OCI-LY7 (cell line): ENCODE measurements around the gene PTPN18. TPM values are rescaled to one million over a fixed set of nuclear protein-coding genes. Genes with fewer than 3 reads are reported as not detected.

Experiments
- BruUV-seq: library from RNA; stranded (reverse); fragments of 400-500 nt; replicated peaks from 2 replicates; lab custom pipeline; 2021; lab: Mats Ljungman, UMichigan
- CTCF ChIA-PET: fragments of 300-600 bp; sonication (Branson Sonifier 250); formaldehyde crosslinking; loops from one replicate; lab custom pipeline; 2022; ENCODE audit warnings: antibody characterized with exemption; ENCODE audit not compliant: unreplicated experiment; lab: Charles Lee
- POLR2A ChIA-PET: fragments of 300-600 bp; sonication (Branson Sonifier 250); formaldehyde crosslinking; loops from one replicate; lab custom pipeline; 2022; ENCODE audit warnings: antibody characterized with exemption; lab: Charles Lee
- DNase-seq: peaks from one replicate; pipeline ENCODE4 v3.0.0-alpha.2; 2015; ENCODE audit warnings: low spot score
- H2AFZ ChIP-seq: fragments of 200-600 bp; sonication (generic), shearing (Covaris generic); 2 replicates; pipeline ENCODE4 v1.6.1; 2014; ENCODE audit warnings: mild to moderate bottlenecking, antibody characterized with exemption, low read length, moderate library complexity
- H3K27ac ChIP-seq: fragments of 200-600 bp; sonication (generic); 2 replicates; pipeline ENCODE4 v1.5.1; 2014; ENCODE audit warnings: mixed run types, low read depth, mild to moderate bottlenecking, moderate library complexity, low read length, inconsistent platforms; ENCODE audit not compliant: poor library complexity, severe bottlenecking
- H3K36me3 ChIP-seq: fragments of 200-600 bp; sonication (generic); 2 replicates; pipeline ENCODE4 v1.6.1; 2014; ENCODE audit warnings: mild to moderate bottlenecking, antibody characterized with exemption, low read length, moderate library complexity, mixed read lengths; ENCODE audit not compliant: insufficient read depth
- H3K4me1 ChIP-seq: fragments of 200-600 bp; sonication (generic); 2 replicates; pipeline ENCODE4 v1.5.1; 2014; ENCODE audit warnings: mild to moderate bottlenecking, low read length; ENCODE audit not compliant: insufficient read depth, poor library complexity, severe bottlenecking
- H3K4me2 ChIP-seq: fragments of 200-600 bp; sonication (generic); 2 replicates; pipeline ENCODE4 v1.6.1; 2014; ENCODE audit warnings: mild to moderate bottlenecking, low read length
- H3K4me3 ChIP-seq: fragments of 200-600 bp; sonication (generic); 2 replicates; pipeline ENCODE4 v1.5.1; 2014; ENCODE audit warnings: mild to moderate bottlenecking, low read depth, low read length; ENCODE audit not compliant: poor library complexity, severe bottlenecking
- H3K79me2 ChIP-seq: fragments of 200-600 bp; sonication (generic); 2 replicates; pipeline ENCODE4 v1.6.1; 2016; ENCODE audit warnings: low read depth, mild to moderate bottlenecking, low read length, moderate library complexity, mixed read lengths; ENCODE audit not compliant: insufficient read depth
- H3K9me2 ChIP-seq: fragments of 200-600 bp; sonication (generic); 2 replicates; pipeline ENCODE4 v1.6.1; 2016; ENCODE audit warnings: mild to moderate bottlenecking, low read length, mixed read lengths; ENCODE audit not compliant: insufficient read depth
- H3K9me3 ChIP-seq: fragments of 200-600 bp; sonication (generic); 2 replicates; pipeline ENCODE4 v1.6.1; 2014; ENCODE audit warnings: mild to moderate bottlenecking, mixed run types, low read length, mixed read lengths
- H4K20me1 ChIP-seq: fragments of 200-600 bp; sonication (generic); 2 replicates; pipeline ENCODE4 v1.6.1; 2014; ENCODE audit warnings: mild to moderate bottlenecking, antibody characterized with exemption, low read length, moderate library complexity, mixed read lengths; ENCODE audit not compliant: insufficient read depth
- CTCF ChIP-seq: fragments of 200-600 bp; sonication (generic); conservative IDR thresholded peaks from 2 replicates; pipeline ENCODE4 v1.5.1; 2014; ENCODE audit warnings: mild to moderate bottlenecking, antibody characterized with exemption, low read length, moderate library complexity, mixed read lengths
- EZH2phosphoT487 ChIP-seq: fragments of 200-600 bp; sonication (generic); IDR thresholded peaks from 2 replicates; pipeline ENCODE4 v1.6.1; 2018; ENCODE audit warnings: low read depth, borderline replicate concordance, mild to moderate bottlenecking, mixed run types, antibody characterized with exemption, low read length, moderate library complexity, mixed read lengths
- intact Hi-C: fragments of 100-400 bp; cut with micrococcal nuclease; formaldehyde crosslinking; loops from one replicate; pipeline ENCODE4 v1.10.0; 2022; ENCODE audit not compliant: unreplicated experiment
- total RNA-seq, 2 experiments: library from RNA; depleted of rRNA in 1 of 2; stranded (reverse); fragments of >200 nt in 1 of 2; shearing (Covaris generic) in 1 of 2; gene quantifications; 2 replicates each; pipeline ENCODE4 v1.2.3, GENCODE V29; 2014 to 2022

Gene PTPN18
- total RNA-seq, 2 experiments from 2014 or later, result 96.6 to 309 TPM

DNA sequence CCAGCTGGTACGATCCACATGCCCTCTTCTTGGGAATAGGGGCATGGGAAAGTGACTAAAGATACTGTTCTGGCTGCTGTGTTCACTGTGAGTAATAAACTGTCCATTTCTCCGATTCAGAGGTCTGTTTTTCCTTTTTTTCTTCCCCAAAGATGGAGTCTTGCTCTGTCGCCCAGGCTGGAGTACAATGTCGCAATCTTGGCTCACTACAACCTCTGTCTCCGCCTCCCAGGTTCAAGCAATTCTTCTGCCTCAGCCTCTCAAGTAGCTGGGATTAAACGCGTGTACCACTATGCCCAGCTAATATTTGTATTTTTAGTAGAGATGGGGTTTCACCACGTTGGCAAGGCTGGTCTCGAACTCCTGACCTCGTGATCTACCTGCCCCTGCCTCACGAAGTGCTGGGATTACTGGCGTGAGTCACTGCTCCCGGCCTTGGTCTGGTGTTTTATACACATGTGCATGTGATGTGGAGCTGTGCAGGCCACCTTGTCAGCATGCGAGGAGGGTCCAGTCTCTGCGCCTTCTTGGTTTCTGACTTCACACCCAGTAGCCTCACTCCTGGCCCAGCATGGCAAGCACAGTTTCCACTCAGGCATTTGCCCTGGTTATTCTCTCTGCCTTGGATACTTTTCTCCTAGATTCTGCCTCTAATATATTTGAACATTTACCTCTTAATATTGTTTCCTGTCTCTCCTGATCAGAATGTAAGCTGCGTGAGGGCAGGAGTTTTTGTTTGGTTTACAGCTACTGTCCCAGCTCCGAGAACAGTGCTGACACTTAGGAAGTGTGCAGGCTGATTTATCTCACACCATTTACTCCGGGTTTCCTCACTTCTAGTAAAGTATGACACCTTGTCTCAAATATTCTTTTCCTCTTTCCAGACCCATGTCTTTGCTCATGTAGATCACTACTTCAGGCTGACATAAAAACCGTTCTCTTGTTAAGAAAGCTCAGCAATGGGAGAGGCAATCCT is 19.7 kb downstream of the PTPN18 start:
- Histone ChIP-seq H3K9me2 (no peaks in the 10 kb centered on the region), H3K4me2 (peak overlapping the region; percentile 95), H2AFZ (no peak overlapping the region), H3K4me1 (peaks cover 80% of the 10 kb centered on the region), H3K79me2 (peaks cover 80% of the 10 kb centered on the region), H3K36me3 (peaks cover 73% of the 10 kb centered on the region), H3K4me3 (peak overlapping the region; percentile 93), H4K20me1 (no peaks in the 10 kb centered on the region), H3K9me3 (no peaks in the 10 kb centered on the region), H3K27ac (peak overlapping the region; percentile 90)
- intact Hi-C loops, result loop anchor here (10.0 kb wide), 1 partner anchor 49 kb away; no protein-coding TSS in a partner anchor
- DNase-seq, result no peak
- CTCF ChIA-PET, result interaction anchor here (1.0 to 1.8 kb wide), 3 partner anchors 12 to 31 kb away, joined by 3 to 14 read pairs (median 8); no protein-coding TSS in a partner anchor
- POLR2A ChIA-PET, result interaction anchor here (0.7 to 9.6 kb wide), 4 partner anchors 12 to 40 kb away, joined by 3 to 251 read pairs (median 109); partner anchors contain the start of genes IMP4 and PTPN18
- BruUV-seq, result no TSS peak
- TF ChIP-seq CTCF, result no peak
- TF ChIP-seq EZH2phosphoT487, result no peak

DNA sequence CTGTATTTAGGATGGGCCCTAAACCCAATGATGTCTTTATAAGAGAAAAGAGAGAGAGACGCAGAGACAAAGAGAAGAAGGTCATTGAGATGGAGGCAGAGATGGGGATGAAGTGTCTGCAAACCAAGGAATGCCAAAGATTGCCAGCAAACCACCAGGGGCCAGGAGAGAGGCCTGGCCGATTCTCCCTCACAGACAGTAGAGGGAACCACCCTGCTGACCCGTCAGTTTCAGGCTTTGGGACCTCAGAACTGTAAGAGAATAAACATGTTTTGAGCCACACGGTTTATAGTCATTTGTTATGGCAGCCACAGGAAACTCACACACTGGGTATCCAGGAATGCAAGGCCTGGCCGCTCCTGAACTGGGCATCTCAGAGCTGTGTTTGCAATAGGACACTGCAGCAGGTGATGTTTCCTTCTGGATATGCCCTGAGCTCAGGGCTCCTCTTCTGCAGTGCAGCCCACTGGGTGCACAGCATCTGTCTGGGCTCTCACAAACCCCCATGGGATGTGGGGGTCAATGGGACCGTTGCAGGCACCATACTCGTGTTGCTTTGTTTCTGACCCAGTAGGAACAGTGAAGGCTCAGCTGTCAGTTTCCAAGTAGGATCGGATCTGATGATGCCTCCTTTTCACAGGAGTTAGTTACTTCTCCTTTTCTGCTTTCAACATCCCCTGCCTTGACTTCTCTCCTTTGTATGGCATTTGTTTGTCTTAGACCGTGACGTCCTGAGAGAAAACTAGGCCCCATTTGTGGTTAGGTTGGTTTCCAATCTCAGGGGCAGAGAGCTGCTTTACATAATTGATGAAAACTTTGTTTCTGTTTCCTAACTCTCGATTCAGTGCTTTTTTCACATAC is 20.8 kb downstream of the PTPN18 start:
- H3K9me2 ChIP-seq, result no peaks in the 10 kb centered on the region
- DNase-seq, result peak; percentile 78
- H3K4me2 ChIP-seq, result peak overlapping the region; percentile 95
- peaks cover 82% of the 10 kb centered on the region for H3K4me1 ChIP-seq
- no peaks in the 10 kb centered on the region for H3K9me3 ChIP-seq
- H4K20me1 ChIP-seq, result no peaks in the 10 kb centered on the region
- H3K36me3 ChIP-seq, result peaks cover 82% of the 10 kb centered on the region
- peak; percentile 65 for TF ChIP-seq CTCF
- no peak for TF ChIP-seq EZH2phosphoT487
- peaks cover 81% of the 10 kb centered on the region for H3K79me2 ChIP-seq
- H2AFZ ChIP-seq, result no peak overlapping the region
- H3K4me3 ChIP-seq, result peak overlapping the region; percentile 93
- BruUV-seq, result TSS peak; percentile 75
- ChIA-PET CTCF (interaction anchor here (0.5 to 1.8 kb wide), 7 partner anchors 9 to 51 kb away, joined by 3 to 14 read pairs (median 4); partner anchors contain the start of gene PTPN18), POLR2A (interaction anchor here (0.6 to 9.6 kb wide), 5 partner anchors 10 to 28 kb away, joined by 5 to 251 read pairs (median 9); partner anchors contain the start of genes IMP4 and PTPN18)
- intact Hi-C loops, result loop anchor here (1.0 to 10.0 kb wide), 2 partner anchors 9 to 48 kb away; no protein-coding TSS in a partner anchor
- H3K27ac ChIP-seq, result peak overlapping the region; percentile 90
